ENCODE measurements around the gene NAV2. TPM values are rescaled to one million over a fixed set of nuclear protein-coding genes. Genes with fewer than 3 reads are reported as not detected.

The NAV2 gene
- 9.6 and 18.1 TPM in 2 replicates for total RNA-seq (ENCODE audit: low replicate concordance)

- peak; percentile 98 for DNase-seq (ENCODE audit: low spot score)
- Histone ChIP-seq H3F3A (ENCODE audit: low read depth) (peaks cover 22% of the 10 kb centered on the region), H3K79me2 (ENCODE audit: low read depth) (no peaks in the 10 kb centered on the region), H3K27me3 (peaks cover 71% of the 10 kb centered on the region), H3K9ac (no peak within 1 kb of the TSS), H3K9me3 (ENCODE audit: low read depth) (no peaks in the 10 kb centered on the region), H2AFZ (replicated peaks) (peak within 1 kb of the TSS; percentile 82), H3K27ac (peak within 1 kb of the TSS; percentile 57), H3K4me3 (peak within 1 kb of the TSS; percentile 61), H3K4me1 (peaks cover 36% of the 10 kb centered on the region), H3K4me2 (peak within 1 kb of the TSS; percentile 99), H3K36me3 (no peaks in the 10 kb centered on the region), H4K20me1 (ENCODE audit: low read depth) (peaks cover 13% of the 10 kb centered on the region)
- Mint-ChIP-seq H3K27ac (peak within 1 kb of the TSS; percentile 98), H3K36me3 (no peaks in the 10 kb centered on the region), H3K4me3 (peak within 1 kb of the TSS; percentile 96), H3K27me3 (ENCODE audit: insufficient read depth, low read depth) (peaks cover 22% of the 10 kb centered on the region), H3K4me1 (peaks cover 57% of the 10 kb centered on the region), H3K9me3 (no peaks in the 10 kb centered on the region)
- TF ChIP-seq CTCF (IDR thresholded peaks at IDR 0.05) (no peak), EZH2 (IDR thresholded peaks at IDR 0.05) (no peak), EZH2phosphoT487 (IDR thresholded peaks at IDR 0.05) (no peak)
These were observed at the start of gene NAV2 for GRCh38 chr11:19712281-19713195. Gene NAV2 (plus strand): TSS chr11:19712837. CDS start chr11:19713696, 859 bp downstream.

GRCh38 chr11:19663206-19663605 is 49.4 kb upstream of the NAV2 start:
- H3K4me3 ChIP-seq: no peak overlapping the region
- no peak overlapping the region for H2AFZ ChIP-seq (replicated peaks)
- H3K36me3 ChIP-seq: no peaks in the 10 kb centered on the region
- TF ChIP-seq EZH2 (IDR thresholded peaks at IDR 0.05) (no peak), CTCF (IDR thresholded peaks at IDR 0.05) (no peak), EZH2phosphoT487 (IDR thresholded peaks at IDR 0.05) (no peak)
- no peaks in the 10 kb centered on the region for H3K79me2 ChIP-seq (ENCODE audit: low read depth)
- peaks cover 2% of the 10 kb centered on the region for H3K27me3 Mint-ChIP-seq (ENCODE audit: insufficient read depth, low read depth)
- peaks cover 8% of the 10 kb centered on the region for H3K4me1 ChIP-seq
- H3K4me1 Mint-ChIP-seq: peaks cover 18% of the 10 kb centered on the region
- H3K27ac Mint-ChIP-seq: no peak overlapping the region
- H4K20me1 ChIP-seq (ENCODE audit: low read depth): no peaks in the 10 kb centered on the region
- H3K9ac ChIP-seq: no peak overlapping the region
- no peak overlapping the region for H3K4me3 Mint-ChIP-seq
- H3K36me3 Mint-ChIP-seq: no peaks in the 10 kb centered on the region
- H3F3A ChIP-seq (ENCODE audit: low read depth): no peaks in the 10 kb centered on the region
- no peaks in the 10 kb centered on the region for H3K9me3 Mint-ChIP-seq
- no peaks in the 10 kb centered on the region for H3K9me3 ChIP-seq (ENCODE audit: low read depth)
- H3K27ac ChIP-seq: no peak overlapping the region
- H3K4me2 ChIP-seq: no peak overlapping the region
- H3K27me3 ChIP-seq: no peaks in the 10 kb centered on the region
- DNase-seq (ENCODE audit: low spot score): no peak

- Mint-ChIP-seq H3K4me1 (peaks cover 12% of the 10 kb centered on the region), H3K9me3 (no peaks in the 10 kb centered on the region), H3K36me3 (no peaks in the 10 kb centered on the region), H3K27me3 (ENCODE audit: insufficient read depth, low read depth) (peaks cover 2% of the 10 kb centered on the region), H3K27ac (no peak overlapping the region), H3K4me3 (no peak overlapping the region)
- Histone ChIP-seq H3K27me3 (no peaks in the 10 kb centered on the region), H3K4me3 (no peak overlapping the region), H3K9ac (no peak overlapping the region), H3K27ac (no peak overlapping the region), H3K4me2 (no peak overlapping the region), H3K79me2 (ENCODE audit: low read depth) (no peaks in the 10 kb centered on the region), H4K20me1 (ENCODE audit: low read depth) (no peaks in the 10 kb centered on the region), H3K4me1 (peaks cover 10% of the 10 kb centered on the region), H3K9me3 (ENCODE audit: low read depth) (no peaks in the 10 kb centered on the region), H3K36me3 (no peaks in the 10 kb centered on the region), H2AFZ (replicated peaks) (no peak overlapping the region), H3F3A (ENCODE audit: low read depth) (no peaks in the 10 kb centered on the region)
- TF ChIP-seq EZH2 (IDR thresholded peaks at IDR 0.05): no peak
- DNase-seq (ENCODE audit: low spot score): no peak
These were observed 47.6 kb upstream of the NAV2 start for GRCh38 chr11:19664886-19665548.

Measured in neural progenitor cell (in vitro differentiated cells).